ENCODE measurements around the gene TECTA. TPM values are rescaled to one million over a fixed set of nuclear protein-coding genes. Genes with fewer than 3 reads are reported as not detected.

TECTA gene
- total RNA-seq, 2 experiments from 2014 or later: 0.22 to 0.42 TPM

GRCh38 chr11:121068787-121069186 is 32.3 kb upstream of the TECTA start:
- no peaks in the 10 kb centered on the region for H3K9me3 Mint-ChIP-seq
- POLR2A ChIA-PET: no interaction called here
- Histone ChIP-seq H3K4me1 (ENCODE audit: insufficient read depth, low read length) (no peaks in the 10 kb centered on the region), H3K27me3 (ENCODE audit: control insufficient read depth in 1 of 2, insufficient read depth in 2 of 2, low read length in 2 of 2) (no peaks in the 10 kb centered on the region), H3K4me3 (ENCODE audit: low read length) (no peak overlapping the region), H3K27ac (ENCODE audit: low read depth in 1 of 2, low read length in 2 of 2) (no peak overlapping the region), H3K36me3 (ENCODE audit: insufficient read depth, low read length) (peaks cover 20% of the 10 kb centered on the region), H3K9me3 (ENCODE audit: control insufficient read depth in 1 of 2, insufficient read depth in 1 of 2, low read length in 2 of 2) (peaks cover 0 to 4% of the 10 kb centered on the region in 2 experiments)
- intact Hi-C loops (cut with DNase I, micrococcal nuclease): no loop called here
- peaks cover 84% of the 10 kb centered on the region for H3K36me3 Mint-ChIP-seq (ENCODE audit: low read depth)
- no peak for TF ChIP-seq CTCF (IDR thresholded peaks at IDR 0.05)
- CTCF ChIA-PET: no interaction called here
- DNase-seq: no peak
- ATAC-seq (ENCODE audit: poor library complexity): no peak
- no peaks in the 10 kb centered on the region for H3K4me1 Mint-ChIP-seq (ENCODE audit: low read depth)
- H3K4me3 Mint-ChIP-seq: no peak overlapping the region
- H3K27me3 Mint-ChIP-seq: no peaks in the 10 kb centered on the region
- no peak overlapping the region for H3K27ac Mint-ChIP-seq

GRCh38 chr11:121070951-121071845 is 29.8 kb upstream of the TECTA start:
- intact Hi-C loops (cut with DNase I, micrococcal nuclease): no loop called here
- H3K4me1 ChIP-seq (ENCODE audit: insufficient read depth, low read length): no peaks in the 10 kb centered on the region
- H3K9me3 ChIP-seq (ENCODE audit: control insufficient read depth in 1 of 2, insufficient read depth in 1 of 2, low read length in 2 of 2): peaks cover 0 to 4% of the 10 kb centered on the region in 2 experiments
- POLR2A ChIA-PET: no interaction called here
- TF ChIP-seq CTCF (IDR thresholded peaks at IDR 0.05): no peak
- no peaks in the 10 kb centered on the region for H3K4me1 Mint-ChIP-seq (ENCODE audit: low read depth)
- DNase-seq: no peak
- H3K36me3 ChIP-seq (ENCODE audit: insufficient read depth, low read length): peaks cover 20% of the 10 kb centered on the region
- no peaks in the 10 kb centered on the region for H3K9me3 Mint-ChIP-seq
- peaks cover 73% of the 10 kb centered on the region for H3K36me3 Mint-ChIP-seq (ENCODE audit: low read depth)
- H3K27me3 Mint-ChIP-seq: no peaks in the 10 kb centered on the region
- CTCF ChIA-PET: no interaction called here
- no peak overlapping the region for H3K4me3 ChIP-seq (ENCODE audit: low read length)
- no peaks in the 10 kb centered on the region for H3K27me3 ChIP-seq (ENCODE audit: control insufficient read depth in 1 of 2, insufficient read depth in 2 of 2, low read length in 2 of 2)
- H3K4me3 Mint-ChIP-seq: no peak overlapping the region
- H3K27ac Mint-ChIP-seq: no peak overlapping the region
- no peak for ATAC-seq (ENCODE audit: poor library complexity)
- H3K27ac ChIP-seq (ENCODE audit: low read depth in 1 of 2, low read length in 2 of 2): no peak overlapping the region

- peaks cover 20% of the 10 kb centered on the region for H3K36me3 ChIP-seq (ENCODE audit: insufficient read depth, low read length)
- no peak for ATAC-seq (ENCODE audit: poor library complexity)
- intact Hi-C loops (cut with DNase I, micrococcal nuclease): no loop called here
These were observed 29.1 kb upstream of the TECTA start for GRCh38 chr11:121071846-121072450.

More at GRCh38 chr11:121071846-121072450, 29.1 kb upstream of the TECTA start:
- Mint-ChIP-seq H3K4me3 (no peak overlapping the region), H3K36me3 (ENCODE audit: low read depth) (peaks cover 66% of the 10 kb centered on the region), H3K27ac (no peak overlapping the region), H3K27me3 (no peaks in the 10 kb centered on the region), H3K4me1 (ENCODE audit: low read depth) (no peaks in the 10 kb centered on the region), H3K9me3 (no peaks in the 10 kb centered on the region)
- no peak overlapping the region for H3K27ac ChIP-seq (ENCODE audit: low read depth in 1 of 2, low read length in 2 of 2)
- no peaks in the 10 kb centered on the region for H3K4me1 ChIP-seq (ENCODE audit: insufficient read depth, low read length)
- H3K9me3 ChIP-seq (ENCODE audit: control insufficient read depth in 1 of 2, insufficient read depth in 1 of 2, low read length in 2 of 2): peaks cover 0 to 4% of the 10 kb centered on the region in 2 experiments
- no peak overlapping the region for H3K4me3 ChIP-seq (ENCODE audit: low read length)
- CTCF ChIA-PET: no interaction called here
- no peak for DNase-seq
- no peak for TF ChIP-seq CTCF (IDR thresholded peaks at IDR 0.05)
- H3K27me3 ChIP-seq (ENCODE audit: control insufficient read depth in 1 of 2, insufficient read depth in 2 of 2, low read length in 2 of 2): no peaks in the 10 kb centered on the region
- POLR2A ChIA-PET: no interaction called here

Data from CD4-positive, alpha-beta T cell (primary cell).